Endodermal cell (in vitro differentiated cells): ENCODE results near the gene PSMC6. TPM values are rescaled to one million over a fixed set of nuclear protein-coding genes. Genes with fewer than 3 reads are reported as not detected.

Experiments
- DNase-seq: peaks from one replicate; pipeline ENCODE4 v3.0.0-alpha.2; 2017
- H3K27ac ChIP-seq: 2 replicates; pipeline ENCODE4 v1.5.1; 2013; ENCODE audit warnings: mild to moderate bottlenecking, low read depth, low read length, moderate library complexity
- H3K27me3 ChIP-seq: 2 replicates; pipeline ENCODE4 v1.6.1; 2013; ENCODE audit warnings: mild to moderate bottlenecking, low read length, moderate library complexity; ENCODE audit not compliant: insufficient read depth, control insufficient read depth, poor library complexity, severe bottlenecking
- H3K36me3 ChIP-seq: 2 replicates; pipeline ENCODE4 v1.7.0; 2013; ENCODE audit warnings: mild to moderate bottlenecking, low read length, moderate library complexity; ENCODE audit not compliant: control insufficient read depth, insufficient read depth
- H3K4me1 ChIP-seq: one replicate; pipeline ENCODE4 v1.7.0; 2013; ENCODE audit warnings: low read length; ENCODE audit not compliant: control insufficient read depth, insufficient read depth
- H3K4me3 ChIP-seq: 2 replicates; pipeline ENCODE4 v1.5.1; 2013; ENCODE audit warnings: mild to moderate bottlenecking, low read length, moderate library complexity
- H3K9ac ChIP-seq: 2 replicates; pipeline ENCODE4 v1.6.1; 2013; ENCODE audit warnings: mild to moderate bottlenecking, low read length, moderate library complexity; ENCODE audit not compliant: poor library complexity, severe bottlenecking; ENCODE audit errors: extremely low read depth
- H3K9me3 ChIP-seq: 2 replicates; pipeline ENCODE4 v1.6.1; 2013; ENCODE audit warnings: mild to moderate bottlenecking, low read length, moderate library complexity; ENCODE audit not compliant: control insufficient read depth
- H3K27ac Mint-ChIP-seq: 2 replicates; pipeline ENCODE4 v1.8.0; 2020; ENCODE audit warnings: mixed read lengths
- H3K27me3 Mint-ChIP-seq: 2 replicates; pipeline ENCODE4 v1.8.0; 2021; ENCODE audit warnings: mild to moderate bottlenecking, mixed read lengths; ENCODE audit not compliant: insufficient read depth
- H3K36me3 Mint-ChIP-seq: 2 replicates; pipeline ENCODE4 v1.8.0; 2020; ENCODE audit warnings: low read depth, mixed read lengths
- H3K4me1 Mint-ChIP-seq: 2 replicates; pipeline ENCODE4 v1.8.0; 2020; ENCODE audit warnings: mixed read lengths
- H3K4me3 Mint-ChIP-seq: 2 replicates; pipeline ENCODE4 v1.8.0; 2020; ENCODE audit warnings: mild to moderate bottlenecking, moderate library complexity, mixed read lengths
- H3K9me3 Mint-ChIP-seq: 2 replicates; pipeline ENCODE4 v1.8.0; 2020; ENCODE audit warnings: mild to moderate bottlenecking, mixed read lengths
- CTCF ChIP-seq: fragments of 200-600 bp; sonication (generic); conservative IDR thresholded peaks from 2 replicates; pipeline ENCODE4 v1.5.0; 2021; ENCODE audit warnings: antibody characterized with exemption, mild to moderate bottlenecking
- WGBS, 2 experiments: methylation state at CpG; one replicate each; pipeline versions ENCODE4 v1.1.5 to v1.1.7; 2013; ENCODE audit warnings: missing lambda C conversion rate in 2 of 2, mixed read lengths in 1 of 2; ENCODE audit not compliant: insufficient coverage in 1 of 2, insufficient read length in 1 of 2; 5-methylcytosine and 5-hydroxymethylcytosine counted together
- total RNA-seq, 2 donors: library from RNA; stranded (reverse); fragmentation: NEBNext Ultra II Directional in 1 of 2; extraction: Animal tissue kit (Norgen Biotek cat#: 25700) in 1 of 2; gene quantifications; 2 replicates in 1 of 2; 3 replicates in 1 of 2; pipeline ENCODE4 v1.2.1, GENCODE V29; 2021

The PSMC6 gene
- total RNA-seq, 2 donors from 2014 or later = 102 to 121 TPM

GRCh38 chr14:52701223-52701622, 5.8 kb upstream of the PSMC6 start:
- H3K9me3 ChIP-seq = no peaks in the 10 kb centered on the region
- no peaks in the 10 kb centered on the region for H3K36me3 Mint-ChIP-seq
- 91 to 93% methylated on average over 3 of the region's 3 CpGs for WGBS, 2 experiments
- peaks cover 5% of the 10 kb centered on the region for H3K4me1 Mint-ChIP-seq
- H3K36me3 ChIP-seq = no peaks in the 10 kb centered on the region
- no peak overlapping the region for H3K27ac Mint-ChIP-seq
- no peak overlapping the region for H3K27ac ChIP-seq
- no peaks in the 10 kb centered on the region for H3K27me3 ChIP-seq
- no peak overlapping the region for H3K4me3 ChIP-seq
- no peaks in the 10 kb centered on the region for H3K27me3 Mint-ChIP-seq
- no peak for TF ChIP-seq CTCF
- H3K4me1 ChIP-seq = no peaks in the 10 kb centered on the region
- H3K9me3 Mint-ChIP-seq = peaks cover under 1% of the 10 kb centered on the region
- no peak for DNase-seq
- no peak overlapping the region for H3K9ac ChIP-seq
- no peak overlapping the region for H3K4me3 Mint-ChIP-seq

GRCh38 chr14:52703225-52703624, 3.8 kb upstream of the PSMC6 start:
- Histone ChIP-seq H3K9ac (no peak overlapping the region), H3K4me1 (no peaks in the 10 kb centered on the region), H3K27ac (no peak overlapping the region), H3K9me3 (no peaks in the 10 kb centered on the region), H3K27me3 (no peaks in the 10 kb centered on the region), H3K36me3 (no peaks in the 10 kb centered on the region), H3K4me3 (no peak overlapping the region)
- no peak for DNase-seq
- 93 to 95% methylated on average over 2 of the region's 3 CpGs for WGBS, 2 experiments
- Mint-ChIP-seq H3K27me3 (no peaks in the 10 kb centered on the region), H3K4me1 (peaks cover 12% of the 10 kb centered on the region), H3K36me3 (peaks cover 4% of the 10 kb centered on the region), H3K4me3 (no peak overlapping the region), H3K27ac (no peak overlapping the region), H3K9me3 (peaks cover 4% of the 10 kb centered on the region)
- no peak for TF ChIP-seq CTCF

DNA sequence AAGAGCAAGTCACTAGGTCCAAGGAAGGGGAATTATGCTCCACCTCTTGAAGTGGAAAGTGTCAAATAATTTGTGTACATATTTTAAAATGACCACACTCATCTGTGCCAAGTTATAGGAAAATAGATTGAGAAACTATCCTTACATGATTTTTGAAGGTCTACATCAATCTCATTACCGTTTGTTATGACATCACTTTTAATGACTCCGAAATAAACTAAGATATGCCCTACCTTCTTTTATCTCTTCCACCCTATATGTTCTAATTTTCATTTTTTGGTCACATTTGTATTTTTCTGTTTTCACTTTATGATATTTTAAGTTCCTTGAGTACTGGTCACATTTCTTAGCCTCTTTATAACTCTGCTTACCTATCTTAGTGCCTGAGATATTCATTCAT, 3.3 kb upstream of the PSMC6 start:
- no peak overlapping the region for H3K4me3 ChIP-seq
- peaks cover 7% of the 10 kb centered on the region for H3K36me3 Mint-ChIP-seq
- H3K9me3 ChIP-seq = no peaks in the 10 kb centered on the region
- H3K27me3 ChIP-seq = no peaks in the 10 kb centered on the region
- 71 to 72% methylated on average over 2 of the region's 2 CpGs for WGBS, 2 experiments
- H3K9ac ChIP-seq = no peak overlapping the region
- DNase-seq = no peak
- H3K4me3 Mint-ChIP-seq = no peak overlapping the region
- H3K27ac Mint-ChIP-seq = no peak overlapping the region
- H3K9me3 Mint-ChIP-seq = peaks cover 4% of the 10 kb centered on the region
- no peak overlapping the region for H3K27ac ChIP-seq
- no peaks in the 10 kb centered on the region for H3K27me3 Mint-ChIP-seq
- peaks cover 4% of the 10 kb centered on the region for H3K36me3 ChIP-seq
- TF ChIP-seq CTCF = no peak
- H3K4me1 ChIP-seq = no peaks in the 10 kb centered on the region
- H3K4me1 Mint-ChIP-seq = peaks cover 16% of the 10 kb centered on the region
